Caco-2 (cell line): ENCODE data around the gene CCDC85C. TPM values are rescaled to one million over a fixed set of nuclear protein-coding genes. Genes with fewer than 3 reads are reported as not detected.

Experiments used
- BruUV-seq: library from RNA; stranded (reverse); fragments of 400-500 nt; replicated peaks from 2 replicates; lab custom pipeline; 2021; lab: Mats Ljungman, UMichigan
- CTCF ChIA-PET: fragments of 300-600 bp; sonication (Branson Sonifier 250); formaldehyde crosslinking; loops from one replicate; lab custom pipeline; 2022; ENCODE audit warnings: antibody characterized with exemption; lab: Charles Lee
- POLR2A ChIA-PET: fragments of 300-600 bp; sonication (Branson Sonifier 250); formaldehyde crosslinking; loops from one replicate; lab custom pipeline; 2022; ENCODE audit warnings: antibody characterized with exemption; lab: Charles Lee
- DNase-seq, 2 experiments: peaks; one replicate each; pipeline versions ENCODE4 v3.0.0 to v3.0.0-alpha.2; 2020 to 2022
- H3K27me3 ChIP-seq: replicated peaks from 2 replicates; pipeline ENCODE4 v1.6.0; 2011; ENCODE audit warnings: low read length; ENCODE audit not compliant: control insufficient read depth, insufficient read depth
- H3K36me3 ChIP-seq: 2 replicates; pipeline ENCODE4 v1.5.1; 2011; ENCODE audit warnings: low read length; ENCODE audit not compliant: control insufficient read depth, insufficient read depth
- H3K4me1 ChIP-seq: fragments of 250-450 bp; sonication (Bioruptor Pico); 2 replicates; pipeline ENCODE4 v1.5.1; 2020; ENCODE audit warnings: mild to moderate bottlenecking
- H3K4me3 ChIP-seq: 2 replicates; pipeline ENCODE4 v1.5.1; 2011; ENCODE audit warnings: low read depth, mild to moderate bottlenecking, control low read depth, low read length
- H3K9me3 ChIP-seq: fragments of 250-450 bp; sonication (Bioruptor Pico); 2 replicates; pipeline ENCODE4 v1.5.1; 2020; ENCODE audit warnings: mild to moderate bottlenecking, moderate library complexity
- H3K27ac Mint-ChIP-seq: one replicate; pipeline ENCODE4 v1.8.0; 2022; ENCODE audit warnings: mixed read lengths; ENCODE audit not compliant: unreplicated experiment
- H3K27me3 Mint-ChIP-seq: one replicate; pipeline ENCODE4 v1.8.0; 2022; ENCODE audit warnings: mixed read lengths; ENCODE audit not compliant: insufficient read depth, unreplicated experiment
- H3K36me3 Mint-ChIP-seq: one replicate; pipeline ENCODE4 v1.8.0; 2022; ENCODE audit warnings: mild to moderate bottlenecking, mixed read lengths; ENCODE audit not compliant: insufficient read depth, unreplicated experiment
- H3K4me1 Mint-ChIP-seq: one replicate; pipeline ENCODE4 v1.8.0; 2022; ENCODE audit warnings: low read depth, mixed read lengths; ENCODE audit not compliant: unreplicated experiment
- H3K4me3 Mint-ChIP-seq: one replicate; pipeline ENCODE4 v1.8.0; 2022; ENCODE audit warnings: mild to moderate bottlenecking, moderate library complexity, mixed read lengths; ENCODE audit not compliant: unreplicated experiment
- H3K9me3 Mint-ChIP-seq: one replicate; pipeline ENCODE4 v1.8.0; 2022; ENCODE audit warnings: mixed read lengths; ENCODE audit not compliant: unreplicated experiment
- CTCF ChIP-seq, 2 experiments: fragments of 200-600 bp in 1 of 2; IDR thresholded peaks; 1 replicate in 1 of 2; 2 replicates in 1 of 2; pipeline versions ENCODE4 v1.5.1 to v1.8.0; 2011 to 2022; ENCODE audit warnings: antibody characterized with exemption in 1 of 2, control low read depth in 1 of 2, inconsistent platforms in 1 of 2, low read depth in 1 of 2, low read length in 1 of 2, mild to moderate bottlenecking in 1 of 2, moderate library complexity in 1 of 2; ENCODE audit not compliant: insufficient read depth in 1 of 2, severe bottlenecking in 1 of 2, unreplicated experiment in 1 of 2
- intact Hi-C: fragments of 100-400 bp; cut with micrococcal nuclease; formaldehyde crosslinking; loops from one replicate; pipeline ENCODE4 v1.10.0; 2022; ENCODE audit not compliant: unreplicated experiment
- total RNA-seq: library from RNA; stranded (reverse); gene quantifications from 2 replicates; pipeline ENCODE4 v1.2.3, GENCODE V29; 2022

Gene CCDC85C
- total RNA-seq, 1 experiment from 2014 or later, result 76.2 TPM

GRCh38 chr14:99597911-99598600 lies 6.0 kb downstream of the CCDC85C start:
- H3K4me3 Mint-ChIP-seq, result no peak overlapping the region
- no peaks in the 10 kb centered on the region for H3K9me3 ChIP-seq
- intact Hi-C loops, result no loop called here
- POLR2A ChIA-PET, result interaction anchor here (0.6 kb wide), 1 partner anchor 18 kb away, joined by 3 read pairs; no protein-coding TSS in a partner anchor
- TF ChIP-seq CTCF (IDR thresholded peaks at IDR 0.05; ENCODE audit: insufficient read depth in 1 of 2, low read depth in 1 of 2, low read length in 1 of 2, severe bottlenecking in 1 of 2, unreplicated experiment in 1 of 2), result no peak
- H3K36me3 Mint-ChIP-seq, result peaks cover 7% of the 10 kb centered on the region
- peaks cover 59% of the 10 kb centered on the region for H3K4me1 ChIP-seq
- no peaks in the 10 kb centered on the region for H3K27me3 Mint-ChIP-seq
- H3K36me3 ChIP-seq, result no peaks in the 10 kb centered on the region
- H3K27ac Mint-ChIP-seq, result peak overlapping the region; percentile 85
- peaks cover 54% of the 10 kb centered on the region for H3K4me1 Mint-ChIP-seq
- CTCF ChIA-PET, result no interaction called here
- H3K4me3 ChIP-seq, result no peak overlapping the region
- no peaks in the 10 kb centered on the region for H3K9me3 Mint-ChIP-seq
- no TSS peak for BruUV-seq
- H3K27me3 ChIP-seq, result no peaks in the 10 kb centered on the region
- DNase-seq, result no peak

GRCh38 chr14:99596772-99597171 lies 7.2 kb downstream of the CCDC85C start:
- Histone ChIP-seq H3K27me3 (no peaks in the 10 kb centered on the region), H3K36me3 (no peaks in the 10 kb centered on the region), H3K4me1 (peaks cover 59% of the 10 kb centered on the region), H3K9me3 (no peaks in the 10 kb centered on the region), H3K4me3 (no peak overlapping the region)
- H3K36me3 Mint-ChIP-seq, result peaks cover 7% of the 10 kb centered on the region
- peaks cover 65% of the 10 kb centered on the region for H3K4me1 Mint-ChIP-seq
- ChIA-PET POLR2A (no interaction called here), CTCF (interaction anchor here (0.7 kb wide), 1 partner anchor 23 kb away, joined by 3 read pairs; no protein-coding TSS in a partner anchor)
- no peak for TF ChIP-seq CTCF (IDR thresholded peaks at IDR 0.05; ENCODE audit: insufficient read depth in 1 of 2, low read depth in 1 of 2, low read length in 1 of 2, severe bottlenecking in 1 of 2, unreplicated experiment in 1 of 2)
- H3K27ac Mint-ChIP-seq, result peak overlapping the region; percentile 85
- DNase-seq, result peak in 1 of 2 experiments; percentile 30
- H3K27me3 Mint-ChIP-seq, result no peaks in the 10 kb centered on the region
- H3K4me3 Mint-ChIP-seq, result no peak overlapping the region
- BruUV-seq, result no TSS peak
- intact Hi-C loops, result loop anchor here (1.0 kb wide), 1 partner anchor 16 kb away; no protein-coding TSS in a partner anchor
- no peaks in the 10 kb centered on the region for H3K9me3 Mint-ChIP-seq

- BruUV-seq, result no TSS peak
- no peak overlapping the region for H3K4me3 Mint-ChIP-seq
- Histone ChIP-seq H3K27me3 (no peaks in the 10 kb centered on the region), H3K9me3 (no peaks in the 10 kb centered on the region), H3K36me3 (no peaks in the 10 kb centered on the region), H3K4me3 (no peak overlapping the region), H3K4me1 (peaks cover 54% of the 10 kb centered on the region)
- ChIA-PET POLR2A (no interaction called here), CTCF (no interaction called here)
- H3K27me3 Mint-ChIP-seq, result no peaks in the 10 kb centered on the region
- H3K9me3 Mint-ChIP-seq, result no peaks in the 10 kb centered on the region
- H3K27ac Mint-ChIP-seq, result peak overlapping the region; percentile 85
- no peak for TF ChIP-seq CTCF (IDR thresholded peaks at IDR 0.05; ENCODE audit: insufficient read depth in 1 of 2, low read depth in 1 of 2, low read length in 1 of 2, severe bottlenecking in 1 of 2, unreplicated experiment in 1 of 2)
- H3K4me1 Mint-ChIP-seq, result peaks cover 63% of the 10 kb centered on the region
- DNase-seq, result peak; percentile 26 to 52
- H3K36me3 Mint-ChIP-seq, result peaks cover 7% of the 10 kb centered on the region
- intact Hi-C loops, result loop anchor here (1.0 kb wide), 1 partner anchor 16 kb away; no protein-coding TSS in a partner anchor
These were observed 7.9 kb downstream of the CCDC85C start for GRCh38 chr14:99596071-99596627.
